ENCODE results near the gene KIAA0040. TPM values are rescaled to one million over a fixed set of nuclear protein-coding genes. Genes with fewer than 3 reads are reported as not detected.

Gene KIAA0040
- total and polyA plus RNA-seq, 9 donors = 9.1 to 15.7 (median 14.0) TPM

DNA sequence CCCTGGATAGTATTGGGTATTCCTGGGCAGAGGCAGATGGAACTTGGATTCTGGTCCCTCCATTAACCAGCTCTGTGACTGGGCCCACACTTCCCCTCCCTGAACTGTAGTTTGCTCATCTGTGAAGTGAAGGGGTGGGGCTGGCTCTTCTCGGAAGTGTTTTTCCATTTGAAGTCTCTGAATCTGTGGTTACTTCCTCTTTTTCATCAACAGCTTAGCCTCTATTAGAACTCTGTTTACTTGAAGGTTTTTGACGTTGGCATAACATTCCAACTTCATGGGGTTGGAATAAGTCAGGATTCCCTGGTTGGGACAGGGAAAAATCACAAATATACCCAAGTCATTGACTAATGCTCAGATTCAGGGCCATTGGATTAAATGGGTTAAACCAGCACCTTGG, 3.6 kb downstream of the KIAA0040 start:
- H3K36me3 ChIP-seq (ENCODE audit: control insufficient read depth, insufficient read depth, low read length) = peaks cover 2% of the 10 kb centered on the region
- DNase-seq = peak; percentile 59
- H3K27ac ChIP-seq (ENCODE audit: low read length) = no peak overlapping the region
- WGBS (ENCODE audit: insufficient coverage) = no CpG with 5 or more reads among the region's 2 CpGs
- H3K27me3 ChIP-seq (ENCODE audit: control insufficient read depth, insufficient read depth, low read length) = peaks cover 9% of the 10 kb centered on the region
- peaks cover 26% of the 10 kb centered on the region for H3K4me1 ChIP-seq (ENCODE audit: control insufficient read depth, insufficient read depth, low read length)
- no peak overlapping the region for H3K4me3 ChIP-seq (ENCODE audit: low read length)
- H3K9me3 ChIP-seq (replicated peaks; ENCODE audit: control insufficient read depth, low read depth, low read length) = no peaks in the 10 kb centered on the region

DNA sequence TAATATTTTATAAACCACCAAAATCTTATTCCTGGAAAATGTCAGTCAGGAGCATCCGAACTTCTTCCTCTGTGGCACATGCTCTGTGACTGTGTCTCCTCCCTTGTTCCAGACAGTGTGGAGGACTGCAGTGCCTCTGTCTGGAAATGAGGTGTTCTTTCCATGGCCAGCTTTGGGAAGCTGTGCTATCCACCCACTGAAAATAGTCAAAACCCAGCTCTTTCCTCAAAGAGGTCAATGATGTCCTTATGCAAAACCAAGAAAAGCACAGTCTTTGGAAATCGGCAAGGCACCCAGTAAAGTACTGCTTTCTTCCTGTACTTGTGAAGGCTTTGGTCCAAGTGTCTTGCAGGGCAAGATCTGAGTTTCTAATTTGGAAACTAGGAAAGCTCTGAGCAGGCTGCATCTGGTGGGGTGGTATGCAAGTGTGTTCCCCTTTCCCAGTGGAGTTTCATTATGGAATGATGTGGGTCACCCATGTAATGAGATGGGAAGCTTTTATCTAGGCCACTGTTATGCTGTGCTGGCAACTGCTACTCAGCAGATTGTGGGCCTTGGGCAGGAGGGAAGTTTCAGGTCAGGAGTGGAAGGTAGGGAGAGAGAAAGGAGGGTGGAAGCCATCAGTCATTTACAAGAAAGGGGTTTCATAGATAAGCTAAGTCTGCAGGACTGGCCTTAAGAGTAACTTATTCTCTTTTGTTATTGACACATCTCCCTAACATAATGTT, 6.0 kb downstream of the KIAA0040 start:
- no peak overlapping the region for H3K4me3 ChIP-seq (ENCODE audit: low read length)

DNA sequence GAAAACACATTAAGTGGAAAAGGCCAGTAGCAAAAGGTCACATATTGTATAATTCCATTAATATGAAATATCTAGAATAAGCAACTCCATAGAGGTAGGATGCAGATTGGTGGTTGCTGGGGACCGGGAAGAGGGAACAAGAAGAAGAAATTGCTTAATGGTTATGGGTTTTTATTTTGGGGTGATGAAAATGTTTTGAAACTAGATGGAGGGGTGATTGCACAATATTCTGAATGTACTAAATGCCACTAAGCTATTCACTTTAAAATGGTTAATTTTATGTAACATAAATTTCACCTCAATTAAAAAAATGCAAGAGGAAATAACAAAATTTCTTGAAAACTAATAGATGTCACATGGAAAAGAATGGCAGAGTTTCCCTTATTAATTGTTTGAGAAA, 6.7 kb downstream of the KIAA0040 start:
- no CpG with 5 or more reads among the region's 1 CpG for WGBS (ENCODE audit: insufficient coverage)
- Histone ChIP-seq H3K4me1 (ENCODE audit: control insufficient read depth, insufficient read depth, low read length) (peaks cover 6% of the 10 kb centered on the region), H3K9me3 (replicated peaks; ENCODE audit: control insufficient read depth, low read depth, low read length) (no peaks in the 10 kb centered on the region)

More for the DNA sequence above, 6.0 kb downstream of the KIAA0040 start:
- DNase-seq = no peak
- Histone ChIP-seq H3K9me3 (replicated peaks; ENCODE audit: control insufficient read depth, low read depth, low read length) (no peaks in the 10 kb centered on the region), H3K36me3 (ENCODE audit: control insufficient read depth, insufficient read depth, low read length) (peaks cover 2% of the 10 kb centered on the region), H3K27me3 (ENCODE audit: control insufficient read depth, insufficient read depth, low read length) (peaks cover 2% of the 10 kb centered on the region), H3K27ac (ENCODE audit: low read length) (no peak overlapping the region), H3K4me1 (ENCODE audit: control insufficient read depth, insufficient read depth, low read length) (peaks cover 9% of the 10 kb centered on the region)
- WGBS (ENCODE audit: insufficient coverage) = no CpG with 5 or more reads among the region's 2 CpGs

DNA sequence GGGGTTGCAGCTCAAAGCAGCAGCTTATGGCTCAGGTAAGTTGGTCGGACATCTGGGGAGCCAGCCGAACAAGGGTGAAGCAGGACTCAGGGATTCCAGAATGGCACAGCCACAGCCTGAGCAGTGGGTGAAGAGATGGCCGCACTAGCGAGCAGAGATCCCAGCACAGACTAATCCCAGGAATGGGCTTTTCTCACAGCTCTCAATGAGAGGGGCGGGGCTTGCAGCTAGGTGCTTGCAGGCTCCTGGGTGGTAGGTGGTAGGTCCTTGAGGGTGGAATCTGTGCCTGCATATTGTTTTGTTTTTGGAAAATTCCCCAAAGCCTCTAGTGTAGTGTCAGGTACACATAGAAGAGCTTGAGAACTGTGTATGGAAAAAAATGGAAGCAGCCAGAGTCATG, 9.0 kb downstream of the KIAA0040 start:
- no peak for DNase-seq
- H3K27ac ChIP-seq (ENCODE audit: low read length) = no peak overlapping the region
- H3K4me1 ChIP-seq (ENCODE audit: control insufficient read depth, insufficient read depth, low read length) = no peaks in the 10 kb centered on the region
- no peaks in the 10 kb centered on the region for H3K9me3 ChIP-seq (replicated peaks; ENCODE audit: control insufficient read depth, low read depth, low read length)
- H3K36me3 ChIP-seq (ENCODE audit: control insufficient read depth, insufficient read depth, low read length) = peaks cover 2% of the 10 kb centered on the region
- no peaks in the 10 kb centered on the region for H3K27me3 ChIP-seq (ENCODE audit: control insufficient read depth, insufficient read depth, low read length)
- 94% methylated on average over 2 of the region's 5 CpGs for WGBS (ENCODE audit: insufficient coverage)
- no peak overlapping the region for H3K4me3 ChIP-seq (ENCODE audit: low read length)

More for the DNA sequence above, 6.7 kb downstream of the KIAA0040 start:
- H3K36me3 ChIP-seq (ENCODE audit: control insufficient read depth, insufficient read depth, low read length) = peaks cover 2% of the 10 kb centered on the region
- no peak overlapping the region for H3K4me3 ChIP-seq (ENCODE audit: low read length)
- peaks cover 2% of the 10 kb centered on the region for H3K27me3 ChIP-seq (ENCODE audit: control insufficient read depth, insufficient read depth, low read length)
- H3K27ac ChIP-seq (ENCODE audit: low read length) = no peak overlapping the region
- DNase-seq = no peak

DNA sequence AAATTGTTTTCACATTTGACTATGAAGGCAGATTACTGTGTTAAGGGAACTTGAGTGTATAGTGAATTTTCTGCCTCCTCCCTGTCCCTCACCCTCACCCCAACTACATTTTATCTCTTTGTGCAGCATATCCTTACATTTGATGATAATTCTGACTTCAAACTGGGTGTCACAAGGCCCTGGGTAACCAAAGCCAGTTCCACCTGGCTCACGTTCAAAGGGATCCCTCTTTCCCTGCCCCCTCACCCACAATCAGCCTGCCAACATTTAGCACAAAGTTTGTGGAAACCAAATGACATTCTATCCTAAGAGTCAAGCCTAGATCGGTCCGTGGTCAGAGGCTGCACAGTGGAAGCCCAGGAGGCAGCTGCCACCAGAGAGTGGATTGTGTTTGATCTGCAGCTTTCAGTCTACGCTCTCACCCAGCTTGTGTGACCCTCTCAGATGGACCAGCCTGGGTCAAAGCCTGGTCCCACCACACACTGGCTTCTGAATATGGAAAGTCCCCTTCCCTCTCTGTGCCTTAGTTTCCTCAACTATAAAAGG, 10.3 kb downstream of the KIAA0040 start:
- 81% methylated on average over 4 of the region's 4 CpGs for WGBS (ENCODE audit: insufficient coverage)

DNA sequence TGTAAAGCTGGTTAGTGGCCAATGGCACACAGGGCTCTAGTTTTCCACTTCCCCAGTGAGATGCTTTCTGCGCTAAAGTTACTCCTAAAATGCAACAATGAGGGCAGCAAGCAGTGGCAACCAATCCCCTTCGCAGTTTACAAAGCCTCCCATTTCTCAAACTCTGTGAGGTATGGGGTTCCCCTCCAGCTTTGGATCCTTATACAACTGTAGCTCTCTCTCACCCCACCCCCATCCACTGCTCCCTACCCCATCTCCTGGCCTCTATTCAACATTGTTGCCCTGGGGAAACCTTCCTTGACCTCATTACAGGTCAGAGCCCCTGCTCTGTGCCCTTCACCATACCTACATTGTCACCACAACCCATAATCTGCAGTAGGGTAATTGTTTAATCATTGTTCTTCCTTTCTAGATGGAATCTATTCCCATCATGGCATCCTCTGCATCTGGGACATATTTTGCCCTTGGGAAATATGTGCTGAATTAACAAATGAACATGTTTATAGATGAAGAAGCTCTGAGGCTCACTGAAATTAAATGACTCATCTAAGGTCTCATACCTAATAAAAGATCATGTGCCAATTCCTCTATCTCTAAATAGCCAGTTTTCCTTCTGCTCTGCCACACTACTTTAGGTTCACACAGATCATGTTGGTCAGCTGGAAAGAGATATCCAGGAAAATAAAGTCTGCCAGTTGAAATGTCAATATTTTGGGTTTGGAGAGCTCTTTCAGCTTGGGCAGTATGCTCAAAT, 12.6 kb downstream of the KIAA0040 start:
- Histone ChIP-seq H3K9me3 (replicated peaks; ENCODE audit: control insufficient read depth, low read depth, low read length) (no peaks in the 10 kb centered on the region), H3K27ac (ENCODE audit: low read length) (no peak overlapping the region), H3K4me1 (ENCODE audit: control insufficient read depth, insufficient read depth, low read length) (no peaks in the 10 kb centered on the region), H3K36me3 (ENCODE audit: control insufficient read depth, insufficient read depth, low read length) (peaks cover 8% of the 10 kb centered on the region), H3K27me3 (ENCODE audit: control insufficient read depth, insufficient read depth, low read length) (no peaks in the 10 kb centered on the region), H3K4me3 (ENCODE audit: low read length) (no peak overlapping the region)
- WGBS (ENCODE audit: insufficient coverage) = no CpG with 5 or more reads among the region's 2 CpGs
- no peak for DNase-seq

More for the DNA sequence above, 10.3 kb downstream of the KIAA0040 start:
- no peaks in the 10 kb centered on the region for H3K27me3 ChIP-seq (ENCODE audit: control insufficient read depth, insufficient read depth, low read length)
- H3K27ac ChIP-seq (ENCODE audit: low read length) = no peak overlapping the region
- no peaks in the 10 kb centered on the region for H3K9me3 ChIP-seq (replicated peaks; ENCODE audit: control insufficient read depth, low read depth, low read length)
- H3K36me3 ChIP-seq (ENCODE audit: control insufficient read depth, insufficient read depth, low read length) = peaks cover 4% of the 10 kb centered on the region
- H3K4me3 ChIP-seq (ENCODE audit: low read length) = no peak overlapping the region
- no peaks in the 10 kb centered on the region for H3K4me1 ChIP-seq (ENCODE audit: control insufficient read depth, insufficient read depth, low read length)
- no peak for DNase-seq

DNA sequence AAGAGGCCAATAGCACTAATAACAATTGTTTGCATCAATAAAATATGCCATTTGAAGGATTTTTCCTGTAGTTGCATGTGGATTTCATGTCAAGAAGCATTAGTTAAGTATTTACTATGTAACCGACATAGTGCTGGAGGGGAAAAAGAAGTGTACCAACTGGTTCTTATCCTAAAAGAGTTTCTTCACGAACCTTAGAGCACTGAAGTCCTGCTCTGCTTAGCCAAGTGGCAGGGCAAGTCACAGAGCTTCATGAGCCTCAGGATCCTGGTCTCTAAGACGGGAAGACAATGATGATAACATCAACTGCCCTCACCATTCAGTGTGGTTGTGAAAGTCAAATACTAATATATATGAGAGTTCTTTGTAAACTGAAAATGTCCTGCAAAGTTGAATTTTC, 14.1 kb downstream of the KIAA0040 start:
- Histone ChIP-seq H3K27ac (ENCODE audit: low read length) (no peak overlapping the region), H3K27me3 (ENCODE audit: control insufficient read depth, insufficient read depth, low read length) (no peaks in the 10 kb centered on the region), H3K9me3 (replicated peaks; ENCODE audit: control insufficient read depth, low read depth, low read length) (no peaks in the 10 kb centered on the region), H3K36me3 (ENCODE audit: control insufficient read depth, insufficient read depth, low read length) (peaks cover 8% of the 10 kb centered on the region), H3K4me3 (ENCODE audit: low read length) (no peak overlapping the region), H3K4me1 (ENCODE audit: control insufficient read depth, insufficient read depth, low read length) (no peaks in the 10 kb centered on the region)
- 80% methylated on average over 2 of the region's 3 CpGs for WGBS (ENCODE audit: insufficient coverage)
- DNase-seq = no peak

DNA sequence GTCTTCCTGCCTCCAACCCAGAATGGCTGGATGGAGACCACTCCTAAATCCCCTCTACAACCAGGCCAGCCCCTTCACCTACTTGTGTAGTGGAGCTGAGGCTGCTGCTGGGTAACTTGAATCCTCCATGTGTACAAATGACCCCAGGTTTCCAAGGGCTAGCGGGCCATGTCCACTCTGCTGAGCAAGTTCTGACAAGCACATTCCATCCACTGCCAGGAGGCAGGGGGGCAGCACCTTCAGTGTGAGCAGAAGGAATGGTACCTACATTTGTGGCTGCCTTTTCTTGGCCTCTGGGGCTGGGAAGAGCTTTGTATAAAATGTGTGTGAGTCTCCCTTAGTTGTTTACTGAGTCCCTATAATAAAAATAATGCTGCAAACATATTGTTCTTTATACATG, 14.5 kb downstream of the KIAA0040 start:
- Histone ChIP-seq H3K36me3 (ENCODE audit: control insufficient read depth, insufficient read depth, low read length) (peaks cover 8% of the 10 kb centered on the region), H3K27ac (ENCODE audit: low read length) (no peak overlapping the region), H3K4me1 (ENCODE audit: control insufficient read depth, insufficient read depth, low read length) (no peaks in the 10 kb centered on the region), H3K4me3 (ENCODE audit: low read length) (no peak overlapping the region), H3K9me3 (replicated peaks; ENCODE audit: control insufficient read depth, low read depth, low read length) (no peaks in the 10 kb centered on the region), H3K27me3 (ENCODE audit: control insufficient read depth, insufficient read depth, low read length) (no peaks in the 10 kb centered on the region)
- no CpG with 5 or more reads among the region's 1 CpG for WGBS (ENCODE audit: insufficient coverage)
- no peak for DNase-seq

DNA sequence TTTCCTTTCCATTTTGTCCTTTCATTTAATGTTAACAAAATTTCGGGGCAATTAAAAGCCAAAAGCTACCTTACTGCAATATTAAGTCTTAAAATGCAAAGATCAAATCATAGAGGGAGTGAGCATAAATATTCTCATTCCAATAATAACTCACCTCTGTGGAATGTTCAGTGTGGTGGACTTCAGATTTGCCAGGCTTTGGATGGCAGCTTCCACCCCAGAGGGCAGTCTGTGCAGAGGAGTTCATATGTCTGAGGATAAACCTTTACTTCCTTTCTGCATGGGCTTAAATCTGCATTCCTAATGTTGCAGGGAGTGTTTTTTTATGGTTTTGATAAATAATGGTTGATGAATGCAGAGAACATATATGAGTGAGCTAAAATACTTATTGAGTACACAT, 16.3 kb downstream of the KIAA0040 start:
- H3K36me3 ChIP-seq (ENCODE audit: control insufficient read depth, insufficient read depth, low read length) = peaks cover 11% of the 10 kb centered on the region
- no peaks in the 10 kb centered on the region for H3K9me3 ChIP-seq (replicated peaks; ENCODE audit: control insufficient read depth, low read depth, low read length)
- H3K27ac ChIP-seq (ENCODE audit: low read length) = no peak overlapping the region
- H3K27me3 ChIP-seq (ENCODE audit: control insufficient read depth, insufficient read depth, low read length) = no peaks in the 10 kb centered on the region
- WGBS (ENCODE audit: insufficient coverage) = no CpG with 5 or more reads among the region's 1 CpG
- no peaks in the 10 kb centered on the region for H3K4me1 ChIP-seq (ENCODE audit: control insufficient read depth, insufficient read depth, low read length)
- H3K4me3 ChIP-seq (ENCODE audit: low read length) = no peak overlapping the region
- no peak for DNase-seq

DNA sequence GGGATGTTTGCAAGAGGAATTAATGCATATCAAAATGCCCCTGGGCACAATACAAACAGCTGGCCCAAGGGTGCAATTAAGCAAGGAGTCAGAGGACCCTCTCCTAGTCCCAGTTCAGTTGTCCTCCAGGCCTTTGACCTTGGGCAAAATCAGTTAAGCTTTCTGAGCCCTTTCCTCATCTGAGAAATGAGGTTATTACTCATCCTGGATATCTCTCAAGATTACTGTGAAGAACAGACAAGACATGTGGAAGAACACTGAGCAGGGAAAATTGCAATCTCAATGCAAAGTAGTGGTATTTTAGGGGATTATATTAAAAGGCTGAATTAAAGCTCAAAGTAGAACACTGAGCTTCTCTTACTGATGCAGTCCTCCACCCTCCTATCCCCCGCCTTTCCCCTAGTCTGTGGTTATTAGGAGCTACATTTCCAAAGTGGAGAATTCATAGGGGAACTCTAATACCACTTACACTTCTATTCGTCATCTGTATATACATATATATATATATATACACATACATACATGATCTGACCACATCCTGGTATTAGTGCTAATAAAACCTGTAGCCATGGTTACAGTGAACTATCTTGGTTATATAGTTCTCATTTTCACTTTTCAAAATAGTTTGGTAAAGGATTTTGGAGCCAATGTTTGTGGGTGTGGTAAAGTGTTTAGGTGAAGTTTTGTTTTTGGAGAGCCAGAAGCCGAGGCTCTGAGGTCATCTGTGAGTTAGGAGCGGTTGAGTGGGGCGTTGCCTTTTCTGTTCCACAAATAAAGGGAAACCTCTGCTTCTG, 18.1 kb downstream of the KIAA0040 start:
- Histone ChIP-seq H3K27me3 (ENCODE audit: control insufficient read depth, insufficient read depth, low read length) (no peaks in the 10 kb centered on the region), H3K4me1 (ENCODE audit: control insufficient read depth, insufficient read depth, low read length) (no peaks in the 10 kb centered on the region), H3K9me3 (replicated peaks; ENCODE audit: control insufficient read depth, low read depth, low read length) (no peaks in the 10 kb centered on the region), H3K4me3 (ENCODE audit: low read length) (no peak overlapping the region), H3K27ac (ENCODE audit: low read length) (no peak overlapping the region), H3K36me3 (ENCODE audit: control insufficient read depth, insufficient read depth, low read length) (peaks cover 11% of the 10 kb centered on the region)
- DNase-seq = peak; percentile 75
- WGBS (ENCODE audit: insufficient coverage) = 70% methylated on average over 2 of the region's 5 CpGs
